ENCODE measurements around the gene PLCB4. TPM values are rescaled to one million over a fixed set of nuclear protein-coding genes. Genes with fewer than 3 reads are reported as not detected.
A peak's percentile ranks its signal among the peaks of the same experiment; 100 is the strongest.

PLCB4 gene
- total RNA-seq, 1 experiment from 2014 or later: 12.9 TPM

DNA sequence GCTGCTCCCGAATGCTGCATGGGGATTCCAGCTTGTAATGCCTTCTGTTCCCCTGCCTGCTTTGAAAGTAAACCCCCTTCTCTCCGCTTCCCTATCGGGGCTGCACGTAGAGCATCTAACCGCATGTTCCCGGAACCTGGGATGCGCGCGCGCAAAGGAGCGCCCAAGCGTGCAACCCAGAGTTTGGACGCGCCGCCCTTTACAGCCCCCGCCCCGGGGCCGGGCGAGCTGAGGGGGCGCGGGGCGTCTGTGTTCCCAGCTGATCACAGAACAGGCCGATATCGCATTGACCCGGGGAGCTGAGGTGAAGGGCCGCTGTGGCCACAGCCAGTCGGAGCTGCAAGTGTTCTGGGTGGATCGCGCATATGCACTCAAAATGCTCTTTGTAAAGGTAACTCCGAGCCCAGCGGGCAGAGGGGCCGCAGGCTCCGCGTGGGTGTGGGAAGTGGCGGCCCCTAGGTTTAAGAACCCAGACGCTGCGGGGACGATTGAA is 446.9 kb downstream of the PLCB4 start:
- TF ChIP-seq, protein P1, sequence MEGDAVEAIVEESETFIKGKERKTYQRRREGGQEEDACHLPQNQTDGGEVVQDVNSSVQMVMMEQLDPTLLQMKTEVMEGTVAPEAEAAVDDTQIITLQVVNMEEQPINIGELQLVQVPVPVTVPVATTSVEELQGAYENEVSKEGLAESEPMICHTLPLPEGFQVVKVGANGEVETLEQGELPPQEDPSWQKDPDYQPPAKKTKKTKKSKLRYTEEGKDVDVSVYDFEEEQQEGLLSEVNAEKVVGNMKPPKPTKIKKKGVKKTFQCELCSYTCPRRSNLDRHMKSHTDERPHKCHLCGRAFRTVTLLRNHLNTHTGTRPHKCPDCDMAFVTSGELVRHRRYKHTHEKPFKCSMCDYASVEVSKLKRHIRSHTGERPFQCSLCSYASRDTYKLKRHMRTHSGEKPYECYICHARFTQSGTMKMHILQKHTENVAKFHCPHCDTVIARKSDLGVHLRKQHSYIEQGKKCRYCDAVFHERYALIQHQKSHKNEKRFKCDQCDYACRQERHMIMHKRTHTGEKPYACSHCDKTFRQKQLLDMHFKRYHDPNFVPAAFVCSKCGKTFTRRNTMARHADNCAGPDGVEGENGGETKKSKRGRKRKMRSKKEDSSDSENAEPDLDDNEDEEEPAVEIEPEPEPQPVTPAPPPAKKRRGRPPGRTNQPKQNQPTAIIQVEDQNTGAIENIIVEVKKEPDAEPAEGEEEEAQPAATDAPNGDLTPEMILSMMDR (IDR thresholded peaks at IDR 0.05; ENCODE audit: unreplicated experiment): no peak
- peak overlapping the region; percentile 54 for H3K4me3 Mint-ChIP-seq (ENCODE audit: low read depth, unreplicated experiment)
- intact Hi-C loops (cut with micrococcal nuclease; ENCODE audit: unreplicated experiment): loop anchor here (10.0 kb wide), 1 partner anchor 79 kb away; no protein-coding TSS in a partner anchor
- H3K4me1 Mint-ChIP-seq (ENCODE audit: low read depth, unreplicated experiment): no peaks in the 10 kb centered on the region
- no peaks in the 10 kb centered on the region for H3K9me3 Mint-ChIP-seq (ENCODE audit: low read depth, unreplicated experiment)
- no peaks in the 10 kb centered on the region for H3K36me3 Mint-ChIP-seq (ENCODE audit: insufficient read depth, unreplicated experiment)
- no peak overlapping the region for H3K27ac Mint-ChIP-seq (ENCODE audit: unreplicated experiment)
- BruUV-seq (replicated peaks): no TSS peak
- H3K27me3 Mint-ChIP-seq (ENCODE audit: unreplicated experiment): peaks cover 16% of the 10 kb centered on the region
- DNase-seq: no peak
- CTCF ChIA-PET: no interaction called here

- no TSS peak for BruUV-seq (replicated peaks)
- TF ChIP-seq, protein P1 (IDR thresholded peaks at IDR 0.05; ENCODE audit: unreplicated experiment): no peak
- CTCF ChIA-PET: no interaction called here
- Mint-ChIP-seq H3K4me3 (ENCODE audit: low read depth, unreplicated experiment) (peak overlapping the region; percentile 54), H3K4me1 (ENCODE audit: low read depth, unreplicated experiment) (no peaks in the 10 kb centered on the region), H3K27ac (ENCODE audit: unreplicated experiment) (no peak overlapping the region), H3K9me3 (ENCODE audit: low read depth, unreplicated experiment) (no peaks in the 10 kb centered on the region), H3K36me3 (ENCODE audit: insufficient read depth, unreplicated experiment) (no peaks in the 10 kb centered on the region), H3K27me3 (ENCODE audit: unreplicated experiment) (peaks cover 16% of the 10 kb centered on the region)
- intact Hi-C loops (cut with micrococcal nuclease; ENCODE audit: unreplicated experiment): loop anchor here (10.0 kb wide), 1 partner anchor 78 kb away; no protein-coding TSS in a partner anchor
- DNase-seq: peak; percentile 10
These were observed 447.5 kb downstream of the PLCB4 start for GRCh38 chr20:9516234-9516871.

DNA sequence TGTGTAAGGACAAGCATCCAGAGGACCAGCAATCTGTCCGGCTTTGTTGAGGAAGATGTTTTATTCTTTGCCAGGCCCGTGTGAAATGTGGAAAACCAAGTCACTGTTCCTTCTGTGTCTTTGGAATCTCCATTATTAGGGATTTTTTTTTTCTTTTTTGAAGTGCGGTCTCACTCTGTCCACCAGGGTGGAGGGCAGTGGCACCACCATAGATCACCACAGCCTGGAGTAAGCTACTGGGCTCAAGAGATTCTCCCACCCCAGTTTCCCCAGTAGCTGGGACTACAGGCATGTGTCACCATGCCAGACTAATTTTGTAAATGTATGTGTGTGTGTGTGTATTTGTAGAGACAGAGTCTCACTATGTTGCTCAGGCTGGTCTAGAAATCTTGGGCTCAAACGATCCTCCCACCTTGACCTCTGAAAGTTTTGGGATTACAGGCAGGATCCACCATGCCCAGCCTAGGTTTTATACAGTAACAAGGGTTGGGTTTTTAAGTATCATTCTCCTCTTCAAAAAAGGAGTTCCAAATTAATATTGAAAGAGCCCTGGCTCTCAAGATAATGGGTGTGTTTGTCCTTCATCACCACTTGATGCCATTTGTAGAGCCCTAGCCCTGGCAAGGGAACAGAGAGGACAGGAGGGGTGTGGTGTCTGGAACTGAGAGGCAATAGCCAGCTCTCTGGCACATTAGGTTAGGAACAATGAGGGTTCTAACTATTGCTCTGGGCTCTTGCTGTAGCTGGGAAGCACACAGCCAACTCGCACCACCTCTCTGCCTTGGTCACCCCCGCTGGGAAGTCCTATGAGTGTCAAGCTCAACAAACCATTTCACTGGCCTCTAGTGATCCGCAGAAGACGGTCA is 448.6 kb downstream of the PLCB4 start:
- H3K9me3 Mint-ChIP-seq (ENCODE audit: low read depth, unreplicated experiment): no peaks in the 10 kb centered on the region
- H3K36me3 Mint-ChIP-seq (ENCODE audit: insufficient read depth, unreplicated experiment): no peaks in the 10 kb centered on the region
- H3K27me3 Mint-ChIP-seq (ENCODE audit: unreplicated experiment): peaks cover 16% of the 10 kb centered on the region
- TF ChIP-seq, protein P1 (IDR thresholded peaks at IDR 0.05; ENCODE audit: unreplicated experiment): no peak
- H3K27ac Mint-ChIP-seq (ENCODE audit: unreplicated experiment): no peak overlapping the region
- no peaks in the 10 kb centered on the region for H3K4me1 Mint-ChIP-seq (ENCODE audit: low read depth, unreplicated experiment)
- DNase-seq: no peak
- no TSS peak for BruUV-seq (replicated peaks)
- no peak overlapping the region for H3K4me3 Mint-ChIP-seq (ENCODE audit: low read depth, unreplicated experiment)
- CTCF ChIA-PET: no interaction called here
- intact Hi-C loops (cut with micrococcal nuclease; ENCODE audit: unreplicated experiment): loop anchor here (10.0 kb wide), 1 partner anchor 77 kb away; no protein-coding TSS in a partner anchor

- no TSS peak for BruUV-seq (replicated peaks)
- intact Hi-C loops (cut with micrococcal nuclease; ENCODE audit: unreplicated experiment): loop anchor here (10.0 kb wide), 1 partner anchor 76 kb away; no protein-coding TSS in a partner anchor
- Mint-ChIP-seq H3K27me3 (ENCODE audit: unreplicated experiment) (peaks cover 16% of the 10 kb centered on the region), H3K4me3 (ENCODE audit: low read depth, unreplicated experiment) (no peak overlapping the region), H3K9me3 (ENCODE audit: low read depth, unreplicated experiment) (no peaks in the 10 kb centered on the region), H3K36me3 (ENCODE audit: insufficient read depth, unreplicated experiment) (no peaks in the 10 kb centered on the region), H3K4me1 (ENCODE audit: low read depth, unreplicated experiment) (no peaks in the 10 kb centered on the region), H3K27ac (ENCODE audit: unreplicated experiment) (no peak overlapping the region)
- DNase-seq: no peak
- CTCF ChIA-PET: no interaction called here
- TF ChIP-seq, protein P1 (IDR thresholded peaks at IDR 0.05; ENCODE audit: unreplicated experiment): no peak
These were observed 449.8 kb downstream of the PLCB4 start for GRCh38 chr20:9518576-9519175.
